Esophagus muscularis mucosa (tissue), 4 donors: Measurements from ENCODE around the gene DUSP10. TPM values are rescaled to one million over a fixed set of nuclear protein-coding genes. Genes with fewer than 3 reads are reported as not detected.

ENCODE experiments used
- DNase-seq: peaks from one replicate; pipeline ENCODE4 v3.0.0-alpha.2; 2017; ENCODE audit errors: extremely low spot score
- H3K27ac ChIP-seq, 4 donors: fragments of 200-600 bp; sonication (generic); replicated peaks in 1 of 4; 1 replicate in 3 of 4; 2 replicates in 1 of 4; pipeline ENCODE4 v1.5.1; 2016 to 2019; ENCODE audit warnings: mild to moderate bottlenecking in 1 of 4
- H3K27me3 ChIP-seq, 4 donors: fragments of 200-600 bp; sonication (generic); one replicate each; pipeline versions ENCODE4 v1.5.1 to v1.6.0; 2016 to 2019
- H3K36me3 ChIP-seq, 4 donors: fragments of 200-600 bp; sonication (generic); one replicate each; pipeline ENCODE4 v1.5.1; 2016 to 2019
- H3K4me1 ChIP-seq, 4 donors: fragments of 200-600 bp; sonication (generic); one replicate each; pipeline ENCODE4 v1.5.1; 2016 to 2019
- H3K4me3 ChIP-seq, 4 donors: fragments of 200-600 bp; sonication (generic); 1 replicate in 2 of 4; 2 replicates in 2 of 4; pipeline ENCODE4 v1.5.1; 2016 to 2019; ENCODE audit warnings: mild to moderate bottlenecking in 4 of 4, moderate library complexity in 1 of 4
- H3K9me3 ChIP-seq, 4 donors: fragments of 200-600 bp; sonication (generic); 1 replicate in 3 of 4; 2 replicates in 1 of 4; pipeline ENCODE4 v1.5.1; 2016 to 2019
- EP300 ChIP-seq: sonication (generic); formaldehyde crosslinking; IDR thresholded peaks from one replicate; pipeline ENCODE4 v1.6.1; 2017; ENCODE audit warnings: antibody characterized with exemption
- POLR2A ChIP-seq: fragments of 450-650 bp; IDR thresholded peaks from one replicate; pipeline ENCODE4 v1.6.1; 2017; ENCODE audit warnings: antibody characterized with exemption, moderate library complexity, mild to moderate bottlenecking, low read depth
- POLR2AphosphoS5 ChIP-seq, 2 donors: sonication (generic); formaldehyde crosslinking; IDR thresholded peaks; one replicate each; pipeline ENCODE4 v1.6.1; 2017; ENCODE audit warnings: antibody characterized with exemption in 2 of 2
- WGBS: methylation state at CpG from one replicate; pipeline ENCODE4 v1.1.5; 2018; 5-methylcytosine and 5-hydroxymethylcytosine counted together
- intact Hi-C: fragments of 100-400 bp; cut with DNase I; formaldehyde crosslinking; loops from one replicate; pipeline ENCODE4 v1.15.1; 2023
- total RNA-seq, 4 donors: library from RNA; depleted of rRNA; stranded (reverse); fragments of >200 nt; gene quantifications; one replicate each; pipeline versions ENCODE4 v1.1.0 to v1.2.1, GENCODE V29; 2016
- TF ChIP-seq, protein P1 (sequence below), 3 experiments: fragments of 200-600 bp in 2 of 3; fragments of 450-650 bp in 1 of 3; sonication (generic) in 2 of 3; IDR thresholded peaks; one replicate each; pipeline ENCODE4 v1.5.1; 2017 to 2019; ENCODE audit warnings: antibody characterized with exemption in 3 of 3, mild to moderate bottlenecking in 2 of 3, moderate library complexity in 1 of 3

The DUSP10 gene
- total RNA-seq, 4 donors from 2014 or later: 5.5 to 13.1 (median 8.6) TPM

DNA sequence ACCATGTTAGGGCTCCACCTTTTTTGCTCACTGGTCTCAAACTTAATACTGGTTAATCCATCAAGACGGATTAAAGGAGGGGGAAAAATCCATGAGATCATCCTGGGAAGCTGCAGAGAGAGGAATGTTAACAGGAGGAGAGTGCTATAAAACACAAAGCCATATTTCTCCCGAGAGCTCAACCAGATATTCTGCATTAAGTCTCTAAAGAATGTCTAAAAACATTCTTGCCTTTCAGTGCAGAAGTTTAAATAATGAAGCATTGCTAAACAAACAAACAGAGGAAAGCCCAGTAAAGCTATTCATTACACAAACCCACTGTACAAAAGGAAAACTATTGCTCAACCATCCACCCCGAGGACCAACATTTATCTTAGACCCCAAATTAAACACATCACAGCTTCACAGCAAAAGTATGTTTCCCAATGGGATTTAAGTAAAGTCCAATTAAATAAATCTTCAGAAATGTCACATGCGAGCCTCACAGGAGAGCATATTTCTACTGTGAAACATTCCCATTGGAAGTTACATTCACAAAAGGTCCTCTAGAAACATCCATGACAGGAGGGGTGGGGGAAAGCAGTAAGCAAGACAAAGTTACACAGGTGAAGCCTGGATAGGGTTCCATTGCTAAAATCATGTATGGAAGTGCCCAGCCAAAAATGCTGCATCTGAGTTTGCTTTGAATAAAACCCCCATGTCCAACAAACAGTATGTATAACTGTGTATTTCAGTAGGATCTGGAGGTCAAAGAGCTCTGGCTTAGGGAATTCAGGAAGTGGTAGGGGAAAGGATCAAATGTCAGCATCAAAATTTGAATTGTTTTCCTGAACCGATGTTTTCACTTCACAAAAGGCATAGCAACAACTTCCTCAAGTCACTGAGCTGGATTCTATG, 23.3 kb downstream of the DUSP10 start:
- Histone ChIP-seq H3K36me3 (no peaks in the 10 kb centered on the region), H3K27me3 (no peaks in the 10 kb centered on the region), H3K4me1 (peaks cover 29 to 88% (median 74%) of the 10 kb centered on the region in 4 donors), H3K4me3 (peak overlapping the region in 1 of 4 donors; percentile 33), H3K9me3 (peaks cover 0 to 5% (median 0%) of the 10 kb centered on the region in 4 donors), H3K27ac (peak overlapping the region; percentile 69 to 77 (median 72))
- TF ChIP-seq POLR2A (no peak), POLR2AphosphoS5 (IDR thresholded peaks at IDR 0.05) (no peak), EP300 (no peak)
- TF ChIP-seq, protein P1, sequence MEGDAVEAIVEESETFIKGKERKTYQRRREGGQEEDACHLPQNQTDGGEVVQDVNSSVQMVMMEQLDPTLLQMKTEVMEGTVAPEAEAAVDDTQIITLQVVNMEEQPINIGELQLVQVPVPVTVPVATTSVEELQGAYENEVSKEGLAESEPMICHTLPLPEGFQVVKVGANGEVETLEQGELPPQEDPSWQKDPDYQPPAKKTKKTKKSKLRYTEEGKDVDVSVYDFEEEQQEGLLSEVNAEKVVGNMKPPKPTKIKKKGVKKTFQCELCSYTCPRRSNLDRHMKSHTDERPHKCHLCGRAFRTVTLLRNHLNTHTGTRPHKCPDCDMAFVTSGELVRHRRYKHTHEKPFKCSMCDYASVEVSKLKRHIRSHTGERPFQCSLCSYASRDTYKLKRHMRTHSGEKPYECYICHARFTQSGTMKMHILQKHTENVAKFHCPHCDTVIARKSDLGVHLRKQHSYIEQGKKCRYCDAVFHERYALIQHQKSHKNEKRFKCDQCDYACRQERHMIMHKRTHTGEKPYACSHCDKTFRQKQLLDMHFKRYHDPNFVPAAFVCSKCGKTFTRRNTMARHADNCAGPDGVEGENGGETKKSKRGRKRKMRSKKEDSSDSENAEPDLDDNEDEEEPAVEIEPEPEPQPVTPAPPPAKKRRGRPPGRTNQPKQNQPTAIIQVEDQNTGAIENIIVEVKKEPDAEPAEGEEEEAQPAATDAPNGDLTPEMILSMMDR (IDR thresholded peaks at IDR 0.05): no peak
- no peak for DNase-seq
- intact Hi-C loops: no loop called here
- WGBS: 36% methylated on average over 5 of the region's 5 CpGs

DNA sequence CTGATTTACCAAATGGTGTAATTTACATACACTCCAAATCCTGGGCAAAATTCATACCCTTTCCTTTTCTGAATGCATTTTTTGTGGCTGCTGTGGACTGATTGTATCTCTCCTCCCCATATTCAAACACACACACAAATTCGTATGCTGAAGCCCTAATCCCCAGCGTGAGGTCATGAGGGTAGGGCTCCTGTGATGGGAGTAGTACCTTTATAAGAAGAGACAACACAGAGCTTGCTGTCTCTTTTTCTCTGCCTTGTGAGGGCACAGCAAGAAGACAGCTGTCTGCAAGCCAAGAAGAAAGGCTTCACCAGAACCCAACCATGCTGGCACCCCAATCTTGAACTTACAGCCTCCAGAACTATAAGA, 24.4 kb downstream of the DUSP10 start:
- Histone ChIP-seq H3K9me3 (no peaks in the 10 kb centered on the region), H3K4me1 (peaks cover 21 to 90% (median 76%) of the 10 kb centered on the region in 4 donors), H3K27me3 (no peaks in the 10 kb centered on the region), H3K36me3 (no peaks in the 10 kb centered on the region), H3K4me3 (no peak overlapping the region), H3K27ac (peak overlapping the region; percentile 69 to 77 (median 72))
- WGBS: 71% methylated on average over 2 of the region's 2 CpGs
- DNase-seq: no peak
- TF ChIP-seq, protein P1 (IDR thresholded peaks at IDR 0.05): no peak
- TF ChIP-seq POLR2AphosphoS5 (IDR thresholded peaks at IDR 0.05) (no peak), POLR2A (no peak), EP300 (no peak)
- intact Hi-C loops: no loop called here

- Histone ChIP-seq H3K36me3 (no peaks in the 10 kb centered on the region), H3K27ac (peak overlapping the region; percentile 69 to 77 (median 72)), H3K27me3 (no peaks in the 10 kb centered on the region), H3K4me3 (no peak overlapping the region), H3K9me3 (no peaks in the 10 kb centered on the region), H3K4me1 (peaks cover 16 to 89% (median 75%) of the 10 kb centered on the region in 4 donors)
- DNase-seq: no peak
- TF ChIP-seq POLR2AphosphoS5 (IDR thresholded peaks at IDR 0.05) (no peak), EP300 (no peak), POLR2A (no peak)
- TF ChIP-seq, protein P1 (IDR thresholded peaks at IDR 0.05): no peak
- intact Hi-C loops: no loop called here
- 72% methylated on average over 7 of the region's 7 CpGs for WGBS
These were observed 25.0 kb downstream of the DUSP10 start for GRCh38 chr1:221716713-221717484.

GRCh38 chr1:221715321-221716169, 26.3 kb downstream of the DUSP10 start:
- no peaks in the 10 kb centered on the region for H3K27me3 ChIP-seq
- TF ChIP-seq, protein P1 (IDR thresholded peaks at IDR 0.05): no peak
- TF ChIP-seq EP300 (no peak), POLR2AphosphoS5 (IDR thresholded peaks at IDR 0.05) (no peak), POLR2A (no peak)
- peaks cover 20 to 93% (median 89%) of the 10 kb centered on the region in 4 donors for H3K4me1 ChIP-seq
- H3K4me3 ChIP-seq: no peak overlapping the region
- H3K36me3 ChIP-seq: no peaks in the 10 kb centered on the region
- DNase-seq: no peak
- no peaks in the 10 kb centered on the region for H3K9me3 ChIP-seq
- WGBS: 54% methylated on average over 2 of the region's 2 CpGs
- H3K27ac ChIP-seq: peak overlapping the region; percentile 69 to 77 (median 72)
- intact Hi-C loops: no loop called here
